PC-3 (cell line): ENCODE results near the gene B3GNT2.

ENCODE experiments used
- CTCF ChIP-seq: fragments of 300-600 bp; sonication (generic); conservative IDR thresholded peaks from 2 replicates; pipeline ENCODE4 v1.5.1; 2017; ENCODE audit warnings: antibody characterized with exemption, low read depth, mild to moderate bottlenecking, low read length
- EZH2phosphoT487 ChIP-seq: fragments of 300-600 bp; sonication (generic); IDR thresholded peaks from 2 replicates; pipeline ENCODE4 v1.6.1; 2018; ENCODE audit warnings: mild to moderate bottlenecking, antibody characterized with exemption, low read length, borderline replicate concordance

- no peak for TF ChIP-seq CTCF
- no peak for TF ChIP-seq EZH2phosphoT487
Observed at GRCh38 chr2:62208074-62208757, 12.3 kb downstream of the B3GNT2 start.
